ENCODE results near the gene EFNA5. TPM values are rescaled to one million over a fixed set of nuclear protein-coding genes. Genes with fewer than 3 reads are reported as not detected.
A peak's percentile ranks its signal among the peaks of the same experiment; 100 is the strongest.

Gene EFNA5
- total RNA-seq, 1 experiment from 2014 or later = 5.8 TPM

- DNase-seq (ENCODE audit: low read depth) = no peak
Observed at GRCh38 chr5:107396351-107396690, 274.4 kb downstream of the EFNA5 start.

GRCh38 chr5:107395632-107396350 lies 274.9 kb downstream of the EFNA5 start:
- no peak for DNase-seq (ENCODE audit: low read depth)

- no peak for DNase-seq (ENCODE audit: low read depth)
Observed at GRCh38 chr5:107393851-107394250, 276.9 kb downstream of the EFNA5 start.

GRCh38 chr5:107391787-107392186 lies 278.9 kb downstream of the EFNA5 start:
- no peak for DNase-seq (ENCODE audit: low read depth)

GRCh38 chr5:107389775-107390148 lies 281.0 kb downstream of the EFNA5 start:
- no peak for DNase-seq (ENCODE audit: low read depth)

GRCh38 chr5:107389130-107389774 lies 281.5 kb downstream of the EFNA5 start:
- DNase-seq (ENCODE audit: low read depth) = peak; percentile 84

- peak; percentile 65 for DNase-seq (ENCODE audit: low read depth)
Observed at GRCh38 chr5:107388141-107388861, 282.4 kb downstream of the EFNA5 start.

- no peak for DNase-seq (ENCODE audit: low read depth)
Observed at GRCh38 chr5:107387526-107388140, 283.1 kb downstream of the EFNA5 start.

GRCh38 chr5:107385708-107386107 lies 285.0 kb downstream of the EFNA5 start:
- no peak for DNase-seq (ENCODE audit: low read depth)

GRCh38 chr5:107384256-107384655 lies 286.5 kb downstream of the EFNA5 start:
- DNase-seq (ENCODE audit: low read depth) = no peak

- DNase-seq (ENCODE audit: low read depth) = no peak
Observed at GRCh38 chr5:107383414-107383813, 287.3 kb downstream of the EFNA5 start.

GRCh38 chr5:107381189-107381856 lies 289.4 kb downstream of the EFNA5 start:
- peak; percentile 91 for DNase-seq (ENCODE audit: low read depth)

GRCh38 chr5:107380654-107381053 lies 290.1 kb downstream of the EFNA5 start:
- DNase-seq (ENCODE audit: low read depth) = no peak

- DNase-seq (ENCODE audit: low read depth) = no peak
Observed at GRCh38 chr5:107378218-107378899, 292.4 kb downstream of the EFNA5 start.

GRCh38 chr5:107377277-107377609 lies 293.5 kb downstream of the EFNA5 start:
- no peak for DNase-seq (ENCODE audit: low read depth)

- DNase-seq (ENCODE audit: low read depth) = peak; percentile 28
Observed at GRCh38 chr5:107376546-107377276, 294.0 kb downstream of the EFNA5 start.

- DNase-seq (ENCODE audit: low read depth) = no peak
Observed at GRCh38 chr5:107373549-107374263, 297.0 kb downstream of the EFNA5 start.

- DNase-seq (ENCODE audit: low read depth) = no peak
Observed at GRCh38 chr5:107372723-107373450, 297.9 kb downstream of the EFNA5 start.

- no peak for DNase-seq (ENCODE audit: low read depth)
Observed at GRCh38 chr5:107370396-107370968, 300.3 kb downstream of the EFNA5 start.

All from Daoy (cell line).